ENCODE results near the gene TLR5.

DNA sequence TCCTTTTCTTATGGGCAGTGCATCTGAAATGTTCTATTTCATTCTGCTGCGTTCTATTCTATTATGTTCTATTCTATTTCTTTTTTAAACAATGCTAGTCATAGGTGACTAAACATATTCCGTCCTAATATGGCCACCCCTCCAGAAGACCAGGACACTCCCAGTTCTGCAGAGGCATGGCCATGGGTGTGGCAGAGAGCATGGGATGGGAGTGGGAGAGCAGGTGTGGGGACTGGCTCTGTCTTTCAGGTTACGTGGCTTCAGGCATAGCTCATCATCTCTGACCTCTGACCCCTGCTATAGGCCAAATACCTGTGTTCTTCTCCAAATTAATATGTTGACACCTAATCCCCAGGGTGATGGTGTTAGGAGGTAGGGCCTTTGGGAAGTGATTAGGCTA is 33.4 kb upstream of the TLR5 start:
- TF ChIP-seq EZH2 (IDR thresholded peaks at IDR 0.05; ENCODE audit: insufficient read depth, poor library complexity, severe bottlenecking) (no peak), EZH2phosphoT487 (IDR thresholded peaks at IDR 0.05; ENCODE audit: insufficient read depth, low read depth) (no peak)
